ENCODE measurements around the gene KLC1. TPM values are rescaled to one million over a fixed set of nuclear protein-coding genes. Genes with fewer than 3 reads are reported as not detected.

Gene KLC1
- total and polyA plus RNA-seq, 4 donors, result 207 to 505 (median 402) TPM

DNA sequence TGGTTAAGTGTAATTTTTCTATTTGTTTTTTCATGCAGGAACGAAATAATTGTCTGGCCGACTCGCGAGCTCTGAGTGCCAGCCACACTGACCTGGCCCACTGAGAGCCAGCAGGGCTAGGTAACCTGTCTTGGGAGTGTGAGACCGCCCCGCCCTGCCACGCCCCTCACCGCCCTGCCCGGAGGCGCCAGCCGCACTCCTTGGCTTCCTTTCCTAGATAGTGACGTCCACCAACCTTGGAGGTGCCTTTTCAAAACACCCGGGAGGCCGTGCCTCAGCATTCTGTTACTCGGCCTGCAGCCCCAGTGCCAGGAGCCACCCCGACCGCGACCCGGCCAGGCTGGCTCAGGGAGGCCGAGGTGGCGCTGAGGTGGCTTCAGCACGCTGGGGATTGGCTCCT is 64.5 kb downstream of the KLC1 start:
- WGBS (ENCODE audit: insufficient coverage), result 93% methylated on average over 21 of the region's 22 CpGs
- Histone ChIP-seq H3K4me3 (ENCODE audit: low read depth, low read length) (no peak overlapping the region), H3K27me3 (ENCODE audit: control insufficient read depth, insufficient read depth, low read length) (no peaks in the 10 kb centered on the region), H3K4me1 (ENCODE audit: control insufficient read depth, insufficient read depth, low read length) (peaks cover 40% of the 10 kb centered on the region), H3K36me3 (ENCODE audit: control insufficient read depth, insufficient read depth, low read length) (peaks cover 60% of the 10 kb centered on the region), H3K9me3 (ENCODE audit: control insufficient read depth, insufficient read depth, low read length) (no peaks in the 10 kb centered on the region), H3K27ac (ENCODE audit: low read depth, low read length) (no peak overlapping the region)
- DNase-seq (ENCODE audit: low read depth in 4 of 6, low spot score in 6 of 6), result peak in 1 of 6 donors; percentile 0

DNA sequence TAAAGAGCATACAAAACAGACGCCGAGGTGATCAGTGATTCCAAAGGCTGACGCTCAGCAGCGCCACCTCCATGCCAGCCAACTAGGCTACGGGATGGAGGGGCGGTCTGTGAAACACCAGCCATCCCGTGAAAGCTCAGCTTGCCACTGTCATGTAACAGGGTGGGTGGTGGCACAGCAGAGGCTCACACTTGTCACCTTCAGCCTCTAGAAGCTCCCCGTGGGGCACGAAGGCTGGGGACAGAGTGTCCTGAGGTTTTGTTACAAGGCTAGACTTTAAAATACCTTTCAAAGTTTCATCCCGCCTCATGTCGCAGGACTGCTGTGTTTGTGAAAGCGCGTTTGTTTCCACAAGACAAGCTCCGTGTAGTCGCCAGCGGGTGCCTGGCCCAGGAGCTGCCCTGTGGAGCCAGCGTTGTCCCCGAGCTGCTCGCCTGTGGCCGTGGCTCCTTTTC is 65.6 kb downstream of the KLC1 start:
- peaks cover 44% of the 10 kb centered on the region for H3K4me1 ChIP-seq (ENCODE audit: control insufficient read depth, insufficient read depth, low read length)
- H3K4me3 ChIP-seq (ENCODE audit: low read depth, low read length), result no peak overlapping the region
- H3K36me3 ChIP-seq (ENCODE audit: control insufficient read depth, insufficient read depth, low read length), result peaks cover 71% of the 10 kb centered on the region
- H3K27ac ChIP-seq (ENCODE audit: low read depth, low read length), result no peak overlapping the region
- WGBS (ENCODE audit: insufficient coverage), result 92% methylated on average over 18 of the region's 20 CpGs
- peak in 1 of 6 donors; percentile 1 for DNase-seq (ENCODE audit: low read depth in 4 of 6, low spot score in 6 of 6)
- H3K27me3 ChIP-seq (ENCODE audit: control insufficient read depth, insufficient read depth, low read length), result no peaks in the 10 kb centered on the region
- H3K9me3 ChIP-seq (ENCODE audit: control insufficient read depth, insufficient read depth, low read length), result no peaks in the 10 kb centered on the region

DNA sequence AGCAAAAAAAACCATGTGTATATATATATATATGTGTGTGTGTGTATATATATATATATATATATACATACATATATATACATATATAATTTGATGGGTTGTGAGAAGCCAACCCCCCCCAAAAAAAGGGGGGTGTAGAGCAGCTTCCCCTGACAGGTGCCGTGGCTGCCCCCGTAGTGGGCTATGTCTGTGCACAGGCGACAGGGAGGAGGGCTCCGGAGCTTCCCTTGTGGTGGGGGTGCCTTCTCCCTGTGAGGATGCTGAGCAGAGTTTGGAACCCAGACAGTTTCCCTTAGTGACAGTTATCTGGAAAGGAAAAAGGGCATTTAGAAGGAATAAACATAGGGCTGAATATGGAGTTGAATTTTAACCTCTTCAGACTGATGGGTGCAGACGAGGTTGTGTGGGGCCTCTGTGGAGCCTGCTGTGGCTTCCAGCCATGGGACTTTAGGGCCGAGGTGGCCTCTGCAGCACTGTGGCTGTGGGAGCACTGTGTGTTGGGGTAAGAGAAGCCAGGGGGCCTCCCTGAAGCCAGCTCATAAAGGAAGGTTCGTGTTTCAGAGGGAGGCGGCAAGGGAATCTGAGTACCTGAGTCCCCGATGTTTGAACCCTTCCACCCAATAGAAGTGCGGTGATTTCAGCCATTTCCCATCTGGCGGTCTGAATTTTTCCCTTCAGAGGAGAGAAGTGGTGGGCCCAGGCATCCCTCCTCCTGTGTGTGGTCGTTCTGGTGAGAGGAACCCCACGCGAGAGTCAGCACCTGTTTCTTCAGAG is 66.5 kb downstream of the KLC1 start:
- no peak overlapping the region for H3K27ac ChIP-seq (ENCODE audit: low read depth, low read length)
- WGBS (ENCODE audit: insufficient coverage), result 56% methylated on average over 5 of the region's 14 CpGs
- H3K9me3 ChIP-seq (ENCODE audit: control insufficient read depth, insufficient read depth, low read length), result no peaks in the 10 kb centered on the region
- H3K4me1 ChIP-seq (ENCODE audit: control insufficient read depth, insufficient read depth, low read length), result peaks cover 45% of the 10 kb centered on the region
- no peaks in the 10 kb centered on the region for H3K27me3 ChIP-seq (ENCODE audit: control insufficient read depth, insufficient read depth, low read length)
- no peak overlapping the region for H3K4me3 ChIP-seq (ENCODE audit: low read depth, low read length)
- peaks cover 76% of the 10 kb centered on the region for H3K36me3 ChIP-seq (ENCODE audit: control insufficient read depth, insufficient read depth, low read length)
- DNase-seq (ENCODE audit: low read depth in 4 of 6, low spot score in 6 of 6), result peak in 1 of 6 donors; percentile 41

DNA sequence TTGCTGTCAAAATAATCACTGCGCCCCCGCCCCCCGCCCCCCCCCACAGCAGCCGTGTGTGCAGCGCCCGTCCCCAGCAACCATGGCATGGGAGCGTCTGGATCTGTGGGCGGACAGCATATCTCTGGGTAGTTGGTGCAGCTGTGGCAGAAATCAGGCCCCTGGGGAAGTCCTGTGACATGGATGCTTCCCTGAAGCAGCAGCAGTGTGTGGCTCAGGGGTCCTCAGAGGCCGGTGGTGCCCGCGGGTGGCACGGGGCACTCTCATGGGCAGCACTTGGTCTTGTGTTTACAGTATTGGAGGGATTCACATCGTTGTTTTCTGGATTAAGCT is 67.0 kb downstream of the KLC1 start:
- no peaks in the 10 kb centered on the region for H3K27me3 ChIP-seq (ENCODE audit: control insufficient read depth, insufficient read depth, low read length)
- no peak overlapping the region for H3K4me3 ChIP-seq (ENCODE audit: low read depth, low read length)
- DNase-seq (ENCODE audit: low read depth in 4 of 6, low spot score in 6 of 6), result no peak
- peaks cover 82% of the 10 kb centered on the region for H3K36me3 ChIP-seq (ENCODE audit: control insufficient read depth, insufficient read depth, low read length)
- H3K9me3 ChIP-seq (ENCODE audit: control insufficient read depth, insufficient read depth, low read length), result no peaks in the 10 kb centered on the region
- 66% methylated on average over 7 of the region's 13 CpGs for WGBS (ENCODE audit: insufficient coverage)
- H3K27ac ChIP-seq (ENCODE audit: low read depth, low read length), result peak overlapping the region; percentile 3
- peaks cover 48% of the 10 kb centered on the region for H3K4me1 ChIP-seq (ENCODE audit: control insufficient read depth, insufficient read depth, low read length)

DNA sequence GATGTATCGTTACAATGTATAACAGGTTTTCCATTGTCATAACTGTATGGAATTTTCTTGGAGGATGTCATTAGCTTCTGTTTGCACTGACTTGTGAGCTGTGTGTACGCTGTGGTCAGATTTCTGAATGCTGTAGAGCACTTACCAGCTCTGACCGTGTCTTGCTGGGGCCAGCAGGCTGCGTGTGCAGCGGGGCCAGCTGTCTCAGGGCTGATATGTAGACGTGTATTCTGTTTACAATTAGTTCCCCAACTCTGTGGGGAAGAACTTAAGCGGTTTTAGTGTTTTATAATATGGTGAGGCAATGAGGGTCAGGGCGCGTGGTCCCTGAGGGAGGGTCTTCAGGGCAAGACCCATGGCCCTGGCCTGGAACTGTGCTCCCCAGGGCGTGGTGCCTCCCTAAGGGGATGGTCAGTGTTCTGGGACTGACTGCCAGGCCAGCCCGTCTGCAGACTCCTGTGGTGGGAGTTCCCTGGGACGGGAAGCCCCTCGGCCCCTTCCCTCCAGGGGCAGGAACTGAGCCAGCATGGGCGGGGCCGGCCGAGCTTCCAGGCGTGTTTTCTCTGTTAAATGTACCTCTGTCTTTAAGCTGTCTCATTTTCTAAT is 67.6 kb downstream of the KLC1 start:
- DNase-seq (ENCODE audit: low read depth in 4 of 6, low spot score in 6 of 6), result peak in 2 of 6 donors; percentile 34 to 56
- peaks cover 87% of the 10 kb centered on the region for H3K36me3 ChIP-seq (ENCODE audit: control insufficient read depth, insufficient read depth, low read length)

DNA sequence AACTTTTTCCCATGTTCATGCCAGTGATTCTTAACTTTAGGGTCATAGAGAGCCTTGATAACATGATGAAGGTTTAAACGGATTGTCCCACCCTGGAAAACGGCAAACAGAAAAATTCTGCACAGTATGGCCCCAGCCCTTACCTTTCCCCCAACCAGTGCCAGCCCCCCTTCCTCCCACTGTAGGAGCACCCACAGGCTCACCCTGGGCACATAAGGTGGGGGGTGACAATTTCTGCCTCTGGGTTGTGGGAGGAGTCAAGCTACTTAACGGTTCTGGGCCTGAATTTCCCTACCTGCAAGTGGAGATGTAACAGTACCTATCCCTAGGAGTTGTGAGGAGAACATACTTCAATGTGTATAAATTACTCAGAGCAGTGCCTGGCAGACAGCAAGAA is 68.2 kb downstream of the KLC1 start:
- WGBS (ENCODE audit: insufficient coverage), result no CpG with 5 or more reads among the region's 3 CpGs
- peak in 1 of 6 donors; percentile 5 for DNase-seq (ENCODE audit: low read depth in 4 of 6, low spot score in 6 of 6)
- Histone ChIP-seq H3K9me3 (ENCODE audit: control insufficient read depth, insufficient read depth, low read length) (no peaks in the 10 kb centered on the region), H3K27ac (ENCODE audit: low read depth, low read length) (no peak overlapping the region), H3K4me3 (ENCODE audit: low read depth, low read length) (no peak overlapping the region), H3K27me3 (ENCODE audit: control insufficient read depth, insufficient read depth, low read length) (no peaks in the 10 kb centered on the region), H3K36me3 (ENCODE audit: control insufficient read depth, insufficient read depth, low read length) (peaks cover 91% of the 10 kb centered on the region), H3K4me1 (ENCODE audit: control insufficient read depth, insufficient read depth, low read length) (peaks cover 51% of the 10 kb centered on the region)

More for the DNA sequence above, 67.6 kb downstream of the KLC1 start:
- Histone ChIP-seq H3K4me3 (ENCODE audit: low read depth, low read length) (no peak overlapping the region), H3K27me3 (ENCODE audit: control insufficient read depth, insufficient read depth, low read length) (no peaks in the 10 kb centered on the region), H3K27ac (ENCODE audit: low read depth, low read length) (peak overlapping the region; percentile 49), H3K4me1 (ENCODE audit: control insufficient read depth, insufficient read depth, low read length) (peaks cover 51% of the 10 kb centered on the region), H3K9me3 (ENCODE audit: control insufficient read depth, insufficient read depth, low read length) (no peaks in the 10 kb centered on the region)
- whole genome bisulfite sequencing (ENCODE audit: insufficient coverage), result 43% methylated on average over 12 of the region's 17 CpGs

DNA sequence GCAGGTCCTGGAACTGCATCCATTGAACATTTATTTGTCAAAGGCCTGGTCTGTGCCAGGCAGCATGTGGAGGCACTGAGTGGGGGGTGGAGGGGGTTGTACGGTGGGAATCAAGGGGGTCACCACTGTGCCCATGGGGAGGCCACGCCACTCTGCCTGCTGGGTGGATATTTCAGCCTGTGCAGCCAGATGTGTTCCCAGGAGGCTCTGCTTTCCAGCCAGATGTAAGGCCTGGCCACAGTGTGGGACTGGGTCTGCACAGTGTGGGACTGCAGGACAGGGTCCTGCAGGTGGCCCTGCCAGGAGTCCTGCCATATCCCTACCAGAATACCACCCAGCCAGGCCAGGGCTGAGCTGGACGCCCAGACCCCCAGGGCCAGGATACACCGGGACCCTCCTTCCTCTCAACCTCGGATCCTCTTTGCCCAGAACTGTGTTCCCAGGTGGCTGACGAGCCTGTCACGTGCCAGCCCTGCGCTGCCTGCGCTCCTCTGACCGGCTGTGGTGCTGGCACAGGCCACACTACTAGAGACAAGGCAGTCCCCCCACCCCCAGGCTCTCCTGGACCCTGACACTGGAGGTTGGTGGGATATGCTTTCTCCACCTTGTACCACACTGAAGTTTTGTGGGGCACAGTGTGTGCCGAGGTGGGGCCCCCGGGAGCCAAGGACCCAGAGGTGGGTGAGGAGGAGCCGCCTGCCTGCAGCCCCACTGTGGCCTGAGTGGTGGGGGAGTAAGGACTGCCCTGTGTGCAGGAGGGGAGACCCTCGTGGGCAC is 68.8 kb downstream of the KLC1 start:
- Histone ChIP-seq H3K27ac (ENCODE audit: low read depth, low read length) (no peak overlapping the region), H3K27me3 (ENCODE audit: control insufficient read depth, insufficient read depth, low read length) (no peaks in the 10 kb centered on the region), H3K9me3 (ENCODE audit: control insufficient read depth, insufficient read depth, low read length) (no peaks in the 10 kb centered on the region), H3K4me3 (ENCODE audit: low read depth, low read length) (no peak overlapping the region), H3K4me1 (ENCODE audit: control insufficient read depth, insufficient read depth, low read length) (peaks cover 54% of the 10 kb centered on the region), H3K36me3 (ENCODE audit: control insufficient read depth, insufficient read depth, low read length) (peaks cover 91% of the 10 kb centered on the region)
- 82% methylated on average over 8 of the region's 14 CpGs for WGBS (ENCODE audit: insufficient coverage)
- DNase-seq (ENCODE audit: low read depth in 4 of 6, low spot score in 6 of 6), result no peak

DNA sequence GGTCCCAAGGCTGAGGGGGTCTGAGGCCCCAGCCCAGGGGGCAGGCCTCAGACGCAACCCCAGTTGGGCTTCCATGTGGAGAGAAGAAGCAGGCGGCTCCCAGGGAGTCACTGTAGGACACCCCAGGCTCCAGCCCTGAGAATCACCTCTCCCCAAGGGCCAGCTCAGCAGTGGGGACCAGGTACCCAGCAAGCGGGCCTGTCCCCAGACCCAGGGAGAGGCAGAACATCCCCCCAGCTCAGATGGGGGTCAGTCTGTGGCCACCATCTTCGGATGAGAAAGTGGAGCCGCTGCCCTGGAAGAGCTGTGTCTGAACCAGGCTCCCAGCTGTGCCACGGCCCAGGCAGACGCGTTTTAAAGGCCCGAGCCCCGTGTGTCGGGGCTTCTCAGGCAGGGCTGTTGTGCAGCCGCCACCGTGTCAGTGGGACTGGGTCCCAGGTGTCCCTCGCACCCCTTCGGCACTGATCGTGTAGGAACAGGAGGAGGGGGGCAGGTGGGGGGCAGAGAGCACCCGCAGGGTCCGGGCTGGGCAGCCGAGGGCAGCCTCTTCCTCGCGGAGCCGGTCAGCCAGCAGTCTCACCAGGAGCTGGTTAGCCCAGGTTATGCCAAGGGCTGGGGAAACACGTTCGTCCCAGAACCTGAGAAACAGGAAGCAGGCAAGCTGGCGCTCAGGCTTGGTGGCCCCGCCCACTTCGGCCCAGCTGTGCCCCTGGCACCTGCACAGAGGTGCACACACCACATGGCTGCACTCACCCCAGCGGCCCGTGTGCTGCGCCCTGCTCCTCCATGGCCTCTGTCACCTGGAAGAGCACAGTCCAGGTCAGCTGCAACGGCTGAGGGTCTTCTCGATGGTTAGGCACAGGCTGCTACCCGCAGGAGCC is 69.6 kb downstream of the KLC1 start:
- Histone ChIP-seq H3K36me3 (ENCODE audit: control insufficient read depth, insufficient read depth, low read length) (peaks cover 91% of the 10 kb centered on the region), H3K9me3 (ENCODE audit: control insufficient read depth, insufficient read depth, low read length) (no peaks in the 10 kb centered on the region), H3K27ac (ENCODE audit: low read depth, low read length) (no peak overlapping the region), H3K4me1 (ENCODE audit: control insufficient read depth, insufficient read depth, low read length) (peaks cover 62% of the 10 kb centered on the region), H3K27me3 (ENCODE audit: control insufficient read depth, insufficient read depth, low read length) (no peaks in the 10 kb centered on the region), H3K4me3 (ENCODE audit: low read depth, low read length) (no peak overlapping the region)
- DNase-seq (ENCODE audit: low read depth in 4 of 6, low spot score in 6 of 6), result no peak
- 89% methylated on average over 33 of the region's 33 CpGs for WGBS (ENCODE audit: insufficient coverage)

DNA sequence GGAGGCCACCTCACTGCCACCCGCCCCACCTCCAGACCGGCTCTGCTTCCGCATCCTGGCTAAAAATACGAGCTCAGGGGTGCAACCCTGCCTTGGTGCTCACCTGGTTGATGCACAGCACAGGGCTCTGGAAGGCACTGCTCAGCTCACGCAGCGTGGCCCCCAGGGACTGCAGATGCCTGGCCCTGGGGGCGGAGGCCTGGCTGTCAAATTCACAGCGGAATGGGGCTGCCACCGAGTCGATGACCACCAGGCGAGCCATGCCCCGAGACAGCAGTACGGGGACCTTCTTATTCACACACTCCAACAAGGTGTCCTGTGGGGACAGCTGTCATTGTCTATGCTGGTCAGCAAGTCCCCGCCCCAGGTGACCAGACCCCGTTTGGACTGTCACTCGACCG is 70.2 kb downstream of the KLC1 start:
- DNase-seq (ENCODE audit: low read depth in 4 of 6, low spot score in 6 of 6), result no peak
- Histone ChIP-seq H3K4me1 (ENCODE audit: control insufficient read depth, insufficient read depth, low read length) (peaks cover 62% of the 10 kb centered on the region), H3K4me3 (ENCODE audit: low read depth, low read length) (no peak overlapping the region), H3K9me3 (ENCODE audit: control insufficient read depth, insufficient read depth, low read length) (no peaks in the 10 kb centered on the region), H3K36me3 (ENCODE audit: control insufficient read depth, insufficient read depth, low read length) (peaks cover 91% of the 10 kb centered on the region), H3K27me3 (ENCODE audit: control insufficient read depth, insufficient read depth, low read length) (no peaks in the 10 kb centered on the region), H3K27ac (ENCODE audit: low read depth, low read length) (no peak overlapping the region)
- WGBS (ENCODE audit: insufficient coverage), result 94% methylated on average over 17 of the region's 17 CpGs

All from spinal cord (tissue), 10 donors.